ENCODE data around the gene KIAA1217.

DNA sequence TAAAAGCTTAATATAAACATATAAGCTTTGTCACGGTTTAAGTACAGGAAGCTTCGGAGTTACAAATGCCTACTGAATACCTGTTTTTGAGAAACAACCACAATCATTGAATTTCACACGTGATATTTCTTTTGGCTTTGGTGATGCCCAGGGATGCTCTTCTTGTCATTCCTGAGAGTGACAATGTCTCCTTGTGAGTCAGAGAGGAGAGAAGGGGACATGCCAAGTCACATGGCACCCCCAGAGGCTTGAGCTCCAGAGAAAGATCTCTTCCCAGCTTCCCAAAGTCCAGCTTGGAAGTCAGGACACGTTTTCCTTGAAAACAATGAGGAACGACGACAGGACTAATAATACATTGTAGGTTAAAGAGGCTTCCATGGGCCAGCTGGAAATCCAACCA is 272.3 kb downstream of the KIAA1217 start:
- TF ChIP-seq, protein P1, sequence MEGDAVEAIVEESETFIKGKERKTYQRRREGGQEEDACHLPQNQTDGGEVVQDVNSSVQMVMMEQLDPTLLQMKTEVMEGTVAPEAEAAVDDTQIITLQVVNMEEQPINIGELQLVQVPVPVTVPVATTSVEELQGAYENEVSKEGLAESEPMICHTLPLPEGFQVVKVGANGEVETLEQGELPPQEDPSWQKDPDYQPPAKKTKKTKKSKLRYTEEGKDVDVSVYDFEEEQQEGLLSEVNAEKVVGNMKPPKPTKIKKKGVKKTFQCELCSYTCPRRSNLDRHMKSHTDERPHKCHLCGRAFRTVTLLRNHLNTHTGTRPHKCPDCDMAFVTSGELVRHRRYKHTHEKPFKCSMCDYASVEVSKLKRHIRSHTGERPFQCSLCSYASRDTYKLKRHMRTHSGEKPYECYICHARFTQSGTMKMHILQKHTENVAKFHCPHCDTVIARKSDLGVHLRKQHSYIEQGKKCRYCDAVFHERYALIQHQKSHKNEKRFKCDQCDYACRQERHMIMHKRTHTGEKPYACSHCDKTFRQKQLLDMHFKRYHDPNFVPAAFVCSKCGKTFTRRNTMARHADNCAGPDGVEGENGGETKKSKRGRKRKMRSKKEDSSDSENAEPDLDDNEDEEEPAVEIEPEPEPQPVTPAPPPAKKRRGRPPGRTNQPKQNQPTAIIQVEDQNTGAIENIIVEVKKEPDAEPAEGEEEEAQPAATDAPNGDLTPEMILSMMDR (conservative IDR thresholded peaks at IDR 0.05; ENCODE audit: low read depth, low read length): no peak
- TF ChIP-seq EZH2 (IDR thresholded peaks at IDR 0.05; ENCODE audit: borderline replicate concordance, low read depth, low read length, poor library complexity, severe bottlenecking): no peak
